WTC11 (cell line): ENCODE measurements around the gene ARHGEF28. TPM values are rescaled to one million over a fixed set of nuclear protein-coding genes. Genes with fewer than 3 reads are reported as not detected.

Source experiments
- ATAC-seq: fragments of 200-7000 bp; cut with Tn5 transposase; 2 replicates; pipeline ENCODE4 v1.10.0; 2021; ENCODE audit warnings: mild to moderate bottlenecking, moderate library complexity
- CTCF ChIA-PET: fragments of 300-600 bp; sonication (Branson Sonifier 250); formaldehyde crosslinking; loops from one replicate; lab custom pipeline; 2021; ENCODE audit warnings: antibody characterized with exemption; lab: Charles Lee
- POLR2A ChIA-PET: fragments of 350-600 bp; sonication (Branson Sonifier 250); formaldehyde crosslinking; loops from one replicate; lab custom pipeline; 2021; ENCODE audit warnings: antibody characterized with exemption; lab: Charles Lee
- DNase-seq: peaks from one replicate; pipeline ENCODE4 v3.0.0; 2021; ENCODE audit warnings: low spot score
- H3K27ac Mint-ChIP-seq: 2 replicates; pipeline ENCODE4 v1.8.0; 2021; ENCODE audit warnings: mixed read lengths
- H3K27me3 Mint-ChIP-seq: 2 replicates; pipeline ENCODE4 v1.8.0; 2021; ENCODE audit warnings: low read depth, mild to moderate bottlenecking, moderate library complexity, mixed read lengths
- H3K36me3 Mint-ChIP-seq: 2 replicates; pipeline ENCODE4 v1.8.0; 2021; ENCODE audit warnings: mixed read lengths
- H3K4me1 Mint-ChIP-seq: 2 replicates; pipeline ENCODE4 v1.8.0; 2022; ENCODE audit warnings: mixed read lengths
- H3K4me3 Mint-ChIP-seq: 2 replicates; pipeline ENCODE4 v1.8.0; 2021; ENCODE audit warnings: mild to moderate bottlenecking, moderate library complexity, mixed read lengths
- H3K9me3 Mint-ChIP-seq: 2 replicates; pipeline ENCODE4 v1.8.0; 2021; ENCODE audit warnings: mixed read lengths
- CBFB ChIP-seq: sonication (generic); formaldehyde crosslinking; IDR thresholded peaks from 2 replicates; pipeline ENCODE4 v1.8.1; 2022; ENCODE audit warnings: mild to moderate bottlenecking, low read depth, missing genetic modification reagents
- ELF4 ChIP-seq: sonication (generic); formaldehyde crosslinking; IDR thresholded peaks from 2 replicates; pipeline ENCODE4 v1.8.1; 2022; ENCODE audit warnings: low read depth, mild to moderate bottlenecking, moderate library complexity, missing genetic modification reagents
- GABPB1 ChIP-seq: sonication (generic); formaldehyde crosslinking; IDR thresholded peaks from 2 replicates; pipeline ENCODE4 v1.8.1; 2023; ENCODE audit warnings: mild to moderate bottlenecking, missing genetic modification reagents
- GTF2I ChIP-seq: fragments of 250-450 bp; sonication (Bioruptor Pico); conservative IDR thresholded peaks from 2 replicates; pipeline ENCODE4 v1.4.0; 2021; ENCODE audit warnings: mild to moderate bottlenecking
- IRF1 ChIP-seq: sonication (generic); formaldehyde crosslinking; IDR thresholded peaks from 2 replicates; pipeline ENCODE4 v1.8.0; 2023; ENCODE audit warnings: missing genetic modification reagents
- JAZF1 ChIP-seq: fragments of 250-450 bp; sonication (Bioruptor Pico); IDR thresholded peaks from 2 replicates; pipeline ENCODE4 v1.9.0; 2021; ENCODE audit warnings: moderate library complexity, mild to moderate bottlenecking, inconsistent platforms
- KAT7 ChIP-seq: sonication (generic); formaldehyde crosslinking; IDR thresholded peaks from 2 replicates; pipeline ENCODE4 v1.8.1; 2023; ENCODE audit warnings: missing genetic modification reagents, mild to moderate bottlenecking, borderline replicate concordance
- NFE2L1 ChIP-seq: sonication (generic); formaldehyde crosslinking; IDR thresholded peaks from 2 replicates; pipeline ENCODE4 v1.8.1; 2023; ENCODE audit warnings: missing genetic modification reagents
- NFYB ChIP-seq: sonication (generic); formaldehyde crosslinking; conservative IDR thresholded peaks from 2 replicates; pipeline ENCODE4 v1.8.0; 2022; ENCODE audit warnings: low read depth, missing genetic modification reagents
- NR2C2 ChIP-seq: sonication (generic); formaldehyde crosslinking; IDR thresholded peaks from 2 replicates; pipeline ENCODE4 v1.8.0; 2022; ENCODE audit warnings: mild to moderate bottlenecking, missing genetic modification reagents
- NR3C1 ChIP-seq: sonication (generic); formaldehyde crosslinking; conservative IDR thresholded peaks from 2 replicates; pipeline ENCODE4 v1.8.1; 2023; ENCODE audit warnings: low read depth, mild to moderate bottlenecking, missing genetic modification reagents
- RORB ChIP-seq: fragments of 250-450 bp; sonication (Bioruptor Pico); IDR thresholded peaks from 2 replicates; pipeline ENCODE4 v1.9.0; 2021; ENCODE audit warnings: mild to moderate bottlenecking
- SMAD4 ChIP-seq: sonication (generic); formaldehyde crosslinking; IDR thresholded peaks from 2 replicates; pipeline ENCODE4 v1.8.0; 2022; ENCODE audit warnings: mild to moderate bottlenecking, missing genetic modification reagents
- TCF7 ChIP-seq: sonication (generic); formaldehyde crosslinking; IDR thresholded peaks from 2 replicates; pipeline ENCODE4 v1.8.0; 2022; ENCODE audit warnings: mild to moderate bottlenecking, low read depth, missing genetic modification reagents, moderate library complexity
- TEAD4 ChIP-seq: sonication (generic); formaldehyde crosslinking; IDR thresholded peaks from 2 replicates; pipeline ENCODE4 v1.8.0; 2022; ENCODE audit warnings: mild to moderate bottlenecking, missing genetic modification reagents
- USF2 ChIP-seq: sonication (generic); formaldehyde crosslinking; IDR thresholded peaks from 2 replicates; pipeline ENCODE4 v1.8.1; 2023; ENCODE audit warnings: mild to moderate bottlenecking, missing genetic modification reagents, moderate library complexity
- ZNF121 ChIP-seq: sonication (generic); formaldehyde crosslinking; IDR thresholded peaks from 2 replicates; pipeline ENCODE4 v1.8.0; 2023; ENCODE audit warnings: missing genetic modification reagents
- ZNF263 ChIP-seq: sonication (generic); formaldehyde crosslinking; IDR thresholded peaks from 2 replicates; pipeline ENCODE4 v1.8.1; 2022; ENCODE audit warnings: low read depth, mild to moderate bottlenecking, moderate library complexity, missing genetic modification reagents
- ZNF671 ChIP-seq: fragments of 250-450 bp; sonication (Bioruptor Pico); IDR thresholded peaks from 2 replicates; pipeline ENCODE4 v1.8.0; 2021; ENCODE audit warnings: mild to moderate bottlenecking
- total RNA-seq: library from RNA; stranded (reverse); gene quantifications from 3 replicates; pipeline ENCODE4 v1.2.3, GENCODE V29; 2021
- TF ChIP-seq, protein P1 (sequence below): sonication (generic); formaldehyde crosslinking; conservative IDR thresholded peaks from 2 replicates; pipeline ENCODE4 v1.8.1; 2023; ENCODE audit warnings: mild to moderate bottlenecking, low read depth, missing genetic modification reagents, moderate library complexity
- TF ChIP-seq, protein P2 (sequence below): sonication (generic); formaldehyde crosslinking; IDR thresholded peaks from 2 replicates; pipeline ENCODE4 v1.8.1; 2022; ENCODE audit warnings: low read depth, mild to moderate bottlenecking, moderate library complexity, missing genetic modification reagents, borderline replicate concordance
- TF ChIP-seq, protein P3 (sequence below): sonication (generic); formaldehyde crosslinking; IDR thresholded peaks from 2 replicates; pipeline ENCODE4 v1.8.1; 2023; ENCODE audit warnings: mild to moderate bottlenecking, missing genetic modification reagents
- TF ChIP-seq, protein P4 (sequence below): sonication (generic); formaldehyde crosslinking; IDR thresholded peaks from 2 replicates; pipeline ENCODE4 v1.8.0; 2022; ENCODE audit warnings: mild to moderate bottlenecking, missing genetic modification reagents
- TF ChIP-seq, protein P5 (sequence below): sonication (generic); formaldehyde crosslinking; IDR thresholded peaks from 2 replicates; pipeline ENCODE4 v1.8.1; 2023; ENCODE audit warnings: mild to moderate bottlenecking, missing genetic modification reagents, borderline replicate concordance

The ARHGEF28 gene
- total RNA-seq, 1 experiment from 2014 or later, result 0.96 TPM

DNA sequence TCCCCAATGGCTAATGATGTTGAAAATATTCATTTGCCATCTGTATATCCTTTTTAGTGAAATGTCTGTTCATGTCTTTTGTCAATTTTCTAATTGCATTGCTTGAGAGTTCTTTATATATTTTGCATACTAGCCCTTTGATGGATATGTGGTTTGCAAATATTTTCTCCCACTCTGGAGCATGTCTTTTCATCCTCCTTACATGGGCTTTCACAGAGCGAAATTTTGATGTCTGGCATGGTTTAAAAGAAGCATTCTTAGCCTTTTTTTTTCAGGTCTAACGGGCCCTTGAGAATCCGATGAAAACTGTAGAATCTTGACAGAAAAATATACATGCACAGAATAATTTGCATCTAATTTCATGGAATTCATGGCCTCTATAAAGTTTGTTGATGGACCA is 44.7 kb downstream of the ARHGEF28 start:
- H3K9me3 Mint-ChIP-seq, result no peaks in the 10 kb centered on the region
- 0 out of 2 replicates have a peak, but pooled peaks cover 4% of the 10 kb centered on the region for H3K4me1 Mint-ChIP-seq
- no peaks in the 10 kb centered on the region for H3K36me3 Mint-ChIP-seq
- ChIA-PET POLR2A (no interaction called here), CTCF (interaction anchor here (1.1 kb wide), 1 partner anchor 81 kb away, joined by 3 read pairs; no protein-coding TSS in a partner anchor)
- no peaks in the 10 kb centered on the region for H3K27me3 Mint-ChIP-seq
- ATAC-seq, result no peak
- TF ChIP-seq NR3C1 (CRISPR knock-in tag) (no peak), NFYB (CRISPR knock-in tag) (no peak), IRF1 (CRISPR knock-in tag) (no peak), GTF2I (CRISPR knock-in tag) (no peak), JAZF1 (CRISPR knock-in tag) (no peak), CBFB (CRISPR knock-in tag) (no peak), KAT7 (CRISPR knock-in tag) (no peak), GABPB1 (CRISPR knock-in tag) (no peak), ELF4 (CRISPR knock-in tag) (no peak), USF2 (CRISPR knock-in tag) (no peak), TCF7 (CRISPR knock-in tag) (no peak), ZNF671 (no peak), NR2C2 (CRISPR knock-in tag) (no peak)
- TF ChIP-seq, protein P1, sequence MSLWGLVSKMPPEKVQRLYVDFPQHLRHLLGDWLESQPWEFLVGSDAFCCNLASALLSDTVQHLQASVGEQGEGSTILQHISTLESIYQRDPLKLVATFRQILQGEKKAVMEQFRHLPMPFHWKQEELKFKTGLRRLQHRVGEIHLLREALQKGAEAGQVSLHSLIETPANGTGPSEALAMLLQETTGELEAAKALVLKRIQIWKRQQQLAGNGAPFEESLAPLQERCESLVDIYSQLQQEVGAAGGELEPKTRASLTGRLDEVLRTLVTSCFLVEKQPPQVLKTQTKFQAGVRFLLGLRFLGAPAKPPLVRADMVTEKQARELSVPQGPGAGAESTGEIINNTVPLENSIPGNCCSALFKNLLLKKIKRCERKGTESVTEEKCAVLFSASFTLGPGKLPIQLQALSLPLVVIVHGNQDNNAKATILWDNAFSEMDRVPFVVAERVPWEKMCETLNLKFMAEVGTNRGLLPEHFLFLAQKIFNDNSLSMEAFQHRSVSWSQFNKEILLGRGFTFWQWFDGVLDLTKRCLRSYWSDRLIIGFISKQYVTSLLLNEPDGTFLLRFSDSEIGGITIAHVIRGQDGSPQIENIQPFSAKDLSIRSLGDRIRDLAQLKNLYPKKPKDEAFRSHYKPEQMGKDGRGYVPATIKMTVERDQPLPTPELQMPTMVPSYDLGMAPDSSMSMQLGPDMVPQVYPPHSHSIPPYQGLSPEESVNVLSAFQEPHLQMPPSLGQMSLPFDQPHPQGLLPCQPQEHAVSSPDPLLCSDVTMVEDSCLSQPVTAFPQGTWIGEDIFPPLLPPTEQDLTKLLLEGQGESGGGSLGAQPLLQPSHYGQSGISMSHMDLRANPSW (CRISPR knock-in tag), result no peak
- TF ChIP-seq, protein P2, sequence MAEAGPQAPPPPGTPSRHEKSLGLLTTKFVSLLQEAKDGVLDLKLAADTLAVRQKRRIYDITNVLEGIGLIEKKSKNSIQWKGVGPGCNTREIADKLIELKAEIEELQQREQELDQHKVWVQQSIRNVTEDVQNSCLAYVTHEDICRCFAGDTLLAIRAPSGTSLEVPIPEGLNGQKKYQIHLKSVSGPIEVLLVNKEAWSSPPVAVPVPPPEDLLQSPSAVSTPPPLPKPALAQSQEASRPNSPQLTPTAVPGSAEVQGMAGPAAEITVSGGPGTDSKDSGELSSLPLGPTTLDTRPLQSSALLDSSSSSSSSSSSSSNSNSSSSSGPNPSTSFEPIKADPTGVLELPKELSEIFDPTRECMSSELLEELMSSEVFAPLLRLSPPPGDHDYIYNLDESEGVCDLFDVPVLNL, result no peak
- H3K4me3 Mint-ChIP-seq, result no peak overlapping the region
- DNase-seq, result no peak
- no peak overlapping the region for H3K27ac Mint-ChIP-seq

GRCh38 chr5:73672132-73672531 is 46.1 kb downstream of the ARHGEF28 start:
- H3K4me1 Mint-ChIP-seq, result 0 out of 2 replicates have a peak, but pooled peaks cover 4% of the 10 kb centered on the region
- no peak overlapping the region for H3K4me3 Mint-ChIP-seq
- CTCF ChIA-PET, result no interaction called here
- H3K27ac Mint-ChIP-seq, result no peak overlapping the region
- H3K36me3 Mint-ChIP-seq, result no peaks in the 10 kb centered on the region
- H3K9me3 Mint-ChIP-seq, result no peaks in the 10 kb centered on the region
- no peak for DNase-seq
- no peak for ATAC-seq
- POLR2A ChIA-PET, result no interaction called here
- no peaks in the 10 kb centered on the region for H3K27me3 Mint-ChIP-seq
- TF ChIP-seq ZNF121 (no peak), TEAD4 (CRISPR knock-in tag) (no peak), ELF4 (CRISPR knock-in tag) (no peak), NFE2L1 (CRISPR knock-in tag) (no peak), GABPB1 (CRISPR knock-in tag) (no peak), RORB (no peak), SMAD4 (CRISPR knock-in tag) (no peak), ZNF263 (CRISPR knock-in tag) (no peak)
- TF ChIP-seq, protein P2, result no peak
- TF ChIP-seq, protein P3, sequence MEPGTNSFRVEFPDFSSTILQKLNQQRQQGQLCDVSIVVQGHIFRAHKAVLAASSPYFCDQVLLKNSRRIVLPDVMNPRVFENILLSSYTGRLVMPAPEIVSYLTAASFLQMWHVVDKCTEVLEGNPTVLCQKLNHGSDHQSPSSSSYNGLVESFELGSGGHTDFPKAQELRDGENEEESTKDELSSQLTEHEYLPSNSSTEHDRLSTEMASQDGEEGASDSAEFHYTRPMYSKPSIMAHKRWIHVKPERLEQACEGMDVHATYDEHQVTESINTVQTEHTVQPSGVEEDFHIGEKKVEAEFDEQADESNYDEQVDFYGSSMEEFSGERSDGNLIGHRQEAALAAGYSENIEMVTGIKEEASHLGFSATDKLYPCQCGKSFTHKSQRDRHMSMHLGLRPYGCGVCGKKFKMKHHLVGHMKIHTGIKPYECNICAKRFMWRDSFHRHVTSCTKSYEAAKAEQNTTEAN (CRISPR knock-in tag), result no peak
- TF ChIP-seq, protein P4, sequence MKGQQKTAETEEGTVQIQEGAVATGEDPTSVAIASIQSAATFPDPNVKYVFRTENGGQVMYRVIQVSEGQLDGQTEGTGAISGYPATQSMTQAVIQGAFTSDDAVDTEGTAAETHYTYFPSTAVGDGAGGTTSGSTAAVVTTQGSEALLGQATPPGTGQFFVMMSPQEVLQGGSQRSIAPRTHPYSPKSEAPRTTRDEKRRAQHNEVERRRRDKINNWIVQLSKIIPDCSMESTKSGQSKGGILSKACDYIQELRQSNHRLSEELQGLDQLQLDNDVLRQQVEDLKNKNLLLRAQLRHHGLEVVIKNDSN, result no peak
- TF ChIP-seq, protein P5, sequence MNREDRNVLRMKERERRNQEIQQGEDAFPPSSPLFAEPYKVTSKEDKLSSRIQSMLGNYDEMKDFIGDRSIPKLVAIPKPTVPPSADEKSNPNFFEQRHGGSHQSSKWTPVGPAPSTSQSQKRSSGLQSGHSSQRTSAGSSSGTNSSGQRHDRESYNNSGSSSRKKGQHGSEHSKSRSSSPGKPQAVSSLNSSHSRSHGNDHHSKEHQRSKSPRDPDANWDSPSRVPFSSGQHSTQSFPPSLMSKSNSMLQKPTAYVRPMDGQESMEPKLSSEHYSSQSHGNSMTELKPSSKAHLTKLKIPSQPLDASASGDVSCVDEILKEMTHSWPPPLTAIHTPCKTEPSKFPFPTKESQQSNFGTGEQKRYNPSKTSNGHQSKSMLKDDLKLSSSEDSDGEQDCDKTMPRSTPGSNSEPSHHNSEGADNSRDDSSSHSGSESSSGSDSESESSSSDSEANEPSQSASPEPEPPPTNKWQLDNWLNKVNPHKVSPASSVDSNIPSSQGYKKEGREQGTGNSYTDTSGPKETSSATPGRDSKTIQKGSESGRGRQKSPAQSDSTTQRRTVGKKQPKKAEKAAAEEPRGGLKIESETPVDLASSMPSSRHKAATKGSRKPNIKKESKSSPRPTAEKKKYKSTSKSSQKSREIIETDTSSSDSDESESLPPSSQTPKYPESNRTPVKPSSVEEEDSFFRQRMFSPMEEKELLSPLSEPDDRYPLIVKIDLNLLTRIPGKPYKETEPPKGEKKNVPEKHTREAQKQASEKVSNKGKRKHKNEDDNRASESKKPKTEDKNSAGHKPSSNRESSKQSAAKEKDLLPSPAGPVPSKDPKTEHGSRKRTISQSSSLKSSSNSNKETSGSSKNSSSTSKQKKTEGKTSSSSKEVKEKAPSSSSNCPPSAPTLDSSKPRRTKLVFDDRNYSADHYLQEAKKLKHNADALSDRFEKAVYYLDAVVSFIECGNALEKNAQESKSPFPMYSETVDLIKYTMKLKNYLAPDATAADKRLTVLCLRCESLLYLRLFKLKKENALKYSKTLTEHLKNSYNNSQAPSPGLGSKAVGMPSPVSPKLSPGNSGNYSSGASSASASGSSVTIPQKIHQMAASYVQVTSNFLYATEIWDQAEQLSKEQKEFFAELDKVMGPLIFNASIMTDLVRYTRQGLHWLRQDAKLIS (CRISPR knock-in tag), result no peak
